ENCODE data around the gene ESYT2.

GRCh38 chr7:158829021-158829341, 328 bp downstream of the ESYT2 start:
- TF ChIP-seq TAF1 (IDR thresholded peaks at IDR 0.05; ENCODE audit: control insufficient read depth, extremely low read depth, insufficient read depth, low read length, severe bottlenecking) (no peak), FOXA1 (IDR thresholded peaks at IDR 0.05; ENCODE audit: borderline replicate concordance) (no peak), ZNF280B (CRISPR knock-in tag; IDR thresholded peaks at IDR 0.05) (no peak), CTCF (IDR thresholded peaks at IDR 0.05 in 2 of 3, conservative IDR thresholded peaks at IDR 0.05 in 1 of 3; ENCODE audit: insufficient read depth in 2 of 3, low read depth in 1 of 3, low read length in 3 of 3) (peak in 2 of 3 experiments; percentile 17 to 45; a peak in 3 of 6 replicates)

Measured in K562 (cell line).